Activated CD8-positive, alpha-beta memory T cell treated with anti-CD3 and anti-CD28 coated beads, Interleukin-2, amount 50 U/mL, for 1 hour (primary cell): Measurements from ENCODE around the gene SLC25A39.
A peak's percentile ranks its signal among the peaks of the same experiment; 100 is the strongest.
"Not testable (repeated sequence)": the region's sequence is repeated elsewhere in the genome, so short reads cannot be mapped to it uniquely, and the experiment has no call there.

ENCODE experiments used
- DNase-seq: peaks from one replicate; pipeline ENCODE4 v3.0.0-alpha.2; 2020; ENCODE audit errors: extremely low read depth

SLC25A39 gene, protein sequence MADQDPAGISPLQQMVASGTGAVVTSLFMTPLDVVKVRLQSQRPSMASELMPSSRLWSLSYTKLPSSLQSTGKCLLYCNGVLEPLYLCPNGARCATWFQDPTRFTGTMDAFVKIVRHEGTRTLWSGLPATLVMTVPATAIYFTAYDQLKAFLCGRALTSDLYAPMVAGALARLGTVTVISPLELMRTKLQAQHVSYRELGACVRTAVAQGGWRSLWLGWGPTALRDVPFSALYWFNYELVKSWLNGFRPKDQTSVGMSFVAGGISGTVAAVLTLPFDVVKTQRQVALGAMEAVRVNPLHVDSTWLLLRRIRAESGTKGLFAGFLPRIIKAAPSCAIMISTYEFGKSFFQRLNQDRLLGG

DNA sequence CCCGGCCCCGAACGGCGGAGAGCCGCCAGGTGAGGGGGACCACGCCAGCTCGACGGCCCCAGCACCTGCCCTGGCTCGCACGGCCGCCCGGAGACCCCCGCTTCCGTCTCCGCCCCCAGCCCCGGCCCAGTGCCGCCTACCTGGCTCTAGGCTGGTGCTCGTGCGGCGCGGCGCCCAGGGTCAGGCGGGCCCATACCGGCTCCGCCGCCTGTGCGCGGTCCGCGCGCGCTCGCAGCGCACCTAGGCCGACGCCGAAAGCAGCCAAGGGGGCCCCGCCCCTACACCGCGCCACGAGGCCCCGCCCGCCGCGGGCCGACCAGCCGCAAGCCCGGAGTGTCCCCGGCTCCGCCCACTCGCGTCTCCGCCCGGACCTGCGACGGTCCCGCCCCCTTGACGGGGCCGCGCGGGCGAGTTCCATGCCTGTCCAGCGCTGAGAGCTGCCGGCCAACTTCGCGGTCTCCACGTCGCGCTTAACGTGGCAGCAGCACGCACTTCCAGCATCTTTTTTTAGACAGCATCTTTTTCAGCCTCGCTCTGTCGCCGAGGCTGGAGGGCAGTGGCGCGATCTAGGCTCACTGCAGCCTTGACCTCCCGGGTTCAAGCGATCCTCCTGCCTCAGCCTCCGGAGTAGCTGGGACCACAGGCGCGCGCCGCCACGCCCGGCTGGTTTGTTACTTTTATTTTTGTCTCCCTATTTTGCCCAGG is at the start of gene SLC25A39:
Gene SLC25A39 (minus strand): TSS at position 253 of the 705 bp plus-strand sequence. CDS start 1,261 bp downstream, outside the sequence.
- DNase-seq = peak; percentile 65

DNA sequence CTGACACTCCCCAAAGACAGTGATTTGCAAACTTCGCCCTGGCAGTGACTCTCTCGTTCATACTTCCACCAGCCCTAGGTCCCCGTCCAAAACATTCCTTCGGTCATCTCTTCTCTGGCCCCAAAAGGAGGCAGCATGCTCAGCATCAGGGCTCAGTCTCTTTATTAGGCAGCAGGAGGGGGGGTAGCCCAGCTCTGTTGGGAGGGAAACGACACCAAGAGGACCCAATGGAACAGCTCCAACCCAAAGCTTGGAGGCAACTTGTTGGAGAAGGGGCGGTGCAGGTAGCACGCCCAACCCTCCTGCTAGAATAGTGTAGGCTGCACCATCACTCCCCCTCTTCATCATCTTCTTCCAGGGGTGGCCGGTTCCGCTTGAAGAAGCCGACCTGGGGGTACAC is 47.4 kb upstream of the SLC25A39 start:
- DNase-seq = no peak

DNA sequence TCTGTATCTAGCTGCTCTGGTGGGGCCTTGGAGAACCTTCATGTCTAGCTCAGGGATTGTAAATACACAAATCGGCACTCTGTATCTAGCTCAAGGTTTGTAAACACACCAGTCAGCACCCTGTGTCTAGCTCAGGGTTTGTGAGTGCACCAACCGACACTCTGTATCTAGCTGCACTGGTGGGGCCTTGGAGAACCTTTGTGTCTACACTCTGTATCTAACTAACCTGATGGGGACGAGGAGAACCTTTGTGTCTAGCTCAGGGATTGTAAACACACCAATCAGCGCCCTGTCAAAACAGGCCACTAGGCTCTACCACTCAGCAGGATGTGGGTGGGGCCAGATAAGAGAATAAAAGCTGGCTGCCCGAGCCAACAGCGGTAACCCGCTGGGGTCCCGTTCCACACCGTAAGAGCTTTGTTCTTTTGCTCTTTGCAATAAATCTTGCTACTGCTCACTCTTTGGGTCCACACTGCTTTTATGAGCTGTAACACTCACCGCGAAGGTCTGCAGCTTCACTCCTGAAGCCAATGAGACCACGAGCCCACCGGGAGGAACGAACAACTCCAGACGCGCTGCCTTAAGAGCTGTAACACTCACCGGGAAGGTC is 44.9 kb upstream of the SLC25A39 start:
- DNase-seq = not testable (repeated sequence)

DNA sequence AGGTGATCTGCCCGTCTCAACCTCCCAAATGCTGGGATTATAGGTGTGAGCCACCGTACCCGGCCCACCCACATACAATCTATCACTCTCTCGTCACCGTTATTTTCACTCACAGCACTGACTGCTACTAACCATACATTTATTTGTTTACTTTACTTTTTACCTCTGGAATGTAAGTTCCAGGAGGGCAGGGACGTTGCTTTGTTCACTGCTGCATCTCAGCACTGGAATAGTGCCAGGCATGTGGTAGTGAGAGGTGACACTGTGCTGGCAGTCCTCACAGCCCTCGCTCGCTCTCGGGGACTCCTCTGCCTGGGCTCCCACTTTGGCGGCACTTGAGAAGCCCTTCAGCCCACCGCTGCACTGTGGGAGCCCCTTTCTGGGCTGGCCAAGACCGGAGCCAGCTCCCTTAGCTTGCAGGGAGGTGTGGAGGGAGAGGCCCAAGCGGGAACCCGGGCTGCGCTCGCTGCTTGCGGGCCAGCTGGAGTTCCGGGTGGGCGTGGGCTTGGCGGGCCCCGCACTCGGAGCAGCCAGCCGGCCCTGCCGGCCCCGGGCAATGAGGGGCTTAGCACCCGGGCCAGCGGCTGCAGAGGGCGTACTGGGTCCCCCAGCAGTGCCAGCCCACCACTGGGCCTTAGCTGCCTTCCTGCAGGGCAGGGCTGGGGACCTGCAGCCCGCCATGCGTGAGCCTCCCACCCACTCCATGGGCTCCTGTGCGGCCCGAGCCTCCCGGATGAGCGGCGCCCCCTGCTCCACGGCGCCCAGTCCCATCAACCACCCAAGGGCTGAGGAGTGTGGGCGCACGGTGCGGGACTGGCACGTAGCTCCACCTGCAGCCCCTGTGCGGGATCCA is 44.0 kb upstream of the SLC25A39 start:
- DNase-seq = not testable (repeated sequence)

DNA sequence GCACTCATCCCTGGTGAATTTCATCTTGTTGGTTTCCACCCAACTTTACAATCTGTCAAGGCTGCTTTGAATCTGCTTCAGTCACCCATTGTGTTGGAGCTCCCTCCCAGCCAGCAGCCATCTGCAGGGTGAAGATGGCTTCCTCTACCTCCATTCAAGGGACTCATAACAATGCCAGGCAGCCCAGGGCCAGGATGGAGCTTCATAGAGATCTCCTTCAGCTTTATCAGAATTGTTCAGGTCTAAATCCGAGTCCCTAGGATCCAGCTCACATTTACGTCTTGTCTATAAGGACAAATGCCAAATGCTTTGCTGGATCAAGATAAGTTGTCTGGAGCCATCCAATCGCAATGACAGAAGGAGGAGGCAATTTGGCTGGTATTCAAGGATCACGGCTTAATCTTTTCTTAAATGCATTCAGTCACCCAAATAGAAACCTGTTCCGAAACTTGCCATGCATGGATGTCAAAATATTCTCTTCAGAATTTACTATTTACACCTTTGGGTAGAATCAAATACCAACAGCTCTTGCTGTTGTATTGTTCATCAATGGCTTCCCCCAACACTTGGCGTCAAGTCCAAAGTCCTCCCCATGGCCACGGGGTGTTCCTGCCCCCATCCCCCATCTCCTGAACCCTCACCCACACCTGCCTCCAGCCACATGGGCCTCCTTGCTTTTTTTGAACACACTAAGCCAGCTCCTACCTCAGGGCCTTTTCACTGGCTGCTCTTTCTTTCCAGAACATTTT is 42.8 kb upstream of the SLC25A39 start:
- DNase-seq = no peak

DNA sequence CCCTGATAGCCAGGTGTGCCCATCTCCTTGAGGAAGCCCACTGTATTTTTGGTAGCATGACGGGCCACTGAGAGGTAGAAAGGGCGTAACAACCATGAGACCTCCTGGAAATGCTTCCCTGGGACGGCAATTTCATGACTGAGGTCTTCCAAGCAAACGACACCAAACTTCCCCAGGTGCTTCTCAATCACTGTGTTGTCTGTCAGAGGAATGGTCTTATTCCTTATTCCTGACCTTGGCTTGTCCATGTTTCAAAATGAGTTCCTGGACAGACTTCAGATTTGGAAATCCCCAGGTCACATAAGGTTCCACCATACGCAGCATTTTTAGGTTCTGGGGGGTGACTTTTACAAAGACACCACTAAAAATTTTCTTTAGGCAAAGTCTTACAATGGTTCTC is 40.4 kb upstream of the SLC25A39 start:
- DNase-seq = not testable (repeated sequence)

DNA sequence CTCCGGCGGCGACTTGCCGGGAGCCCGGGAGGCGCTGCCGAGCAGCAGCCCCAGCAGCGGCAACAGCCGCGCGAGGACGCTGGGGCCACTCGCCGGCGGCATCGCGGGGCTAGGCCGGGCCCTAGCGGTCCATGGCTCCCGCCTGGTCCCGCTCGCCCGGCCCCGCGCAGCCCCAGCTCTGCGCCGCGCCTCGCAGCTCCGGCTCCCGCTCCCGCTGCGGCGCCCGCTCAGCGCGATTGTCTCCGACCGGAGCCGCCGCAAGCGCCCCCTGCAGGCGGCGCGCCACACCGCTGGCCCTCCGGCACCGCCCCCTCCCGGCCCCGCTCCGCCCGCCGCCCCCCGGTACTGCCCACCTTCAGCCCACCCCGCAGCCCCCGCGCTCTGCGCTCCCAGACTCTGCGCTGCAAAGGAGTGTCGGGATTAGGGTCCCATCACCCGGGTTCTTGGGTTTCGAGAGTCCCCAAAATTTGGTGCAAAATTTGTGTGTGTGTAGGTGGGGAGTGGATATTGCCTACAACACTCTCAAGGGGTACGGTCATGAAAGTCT is 39.1 kb upstream of the SLC25A39 start, which contains the start of gene FAM171A2:
Gene FAM171A2 (minus strand): TSS at position 241 of the 547 bp plus-strand sequence. CDS start 139 bp downstream, at position 102.
- no peak for DNase-seq

DNA sequence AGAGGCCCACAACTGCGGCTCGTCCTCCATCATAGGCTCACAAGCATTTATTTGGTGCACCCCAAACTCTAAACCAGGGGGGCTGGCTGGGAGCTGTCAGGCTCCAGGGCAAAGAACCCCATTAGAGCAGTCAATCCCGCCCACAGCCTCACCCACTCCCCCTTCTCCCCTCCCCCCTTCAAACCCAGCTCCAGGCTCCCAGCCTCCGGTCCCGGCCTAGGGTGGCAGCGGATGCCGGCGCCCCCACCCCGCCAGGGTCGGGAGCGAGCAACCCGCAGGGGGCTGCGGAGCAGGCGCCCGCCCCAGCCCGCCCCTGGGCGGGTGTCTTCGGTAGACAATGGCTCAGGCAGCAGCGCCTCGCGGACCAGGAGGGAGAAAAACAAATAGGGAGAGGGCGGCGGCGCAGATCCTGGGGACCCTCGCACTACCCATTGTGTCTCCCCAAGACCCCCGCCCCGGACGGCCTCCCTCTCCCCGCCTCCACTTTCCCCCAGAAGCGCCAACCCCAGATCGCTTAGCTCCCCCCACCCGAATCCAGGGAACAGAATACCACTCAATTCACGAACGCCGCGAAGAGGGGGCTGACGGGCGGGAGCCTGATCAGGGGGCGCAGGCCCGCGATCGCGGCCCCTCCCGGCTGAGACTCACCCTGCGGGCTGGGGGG is 38.5 kb upstream of the SLC25A39 start:
- no peak for DNase-seq

DNA sequence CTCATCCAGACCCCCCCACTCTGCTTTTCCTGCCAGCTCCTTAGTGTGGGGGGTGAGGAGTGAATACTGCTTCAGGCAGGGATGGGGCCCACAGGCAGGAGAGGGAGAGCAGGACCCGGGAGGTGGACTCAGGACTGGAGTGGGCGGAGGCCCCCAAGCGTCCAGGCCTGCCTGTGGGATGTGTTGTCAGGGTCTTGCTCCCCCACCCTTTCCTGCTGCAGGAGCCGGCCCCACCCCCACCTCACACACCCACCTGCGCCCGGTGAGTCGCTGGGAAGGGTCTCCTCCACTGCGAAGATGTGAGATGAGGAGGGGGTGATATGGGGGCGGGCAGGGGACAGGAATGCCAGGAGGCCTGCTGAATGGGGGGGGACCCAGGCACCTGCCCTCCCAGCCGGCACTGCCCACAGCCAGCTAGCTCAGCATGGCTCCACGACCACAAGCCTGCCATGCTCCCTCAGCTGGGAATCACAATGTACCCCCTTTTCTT is 37.9 kb upstream of the SLC25A39 start:
- DNase-seq = no peak

DNA sequence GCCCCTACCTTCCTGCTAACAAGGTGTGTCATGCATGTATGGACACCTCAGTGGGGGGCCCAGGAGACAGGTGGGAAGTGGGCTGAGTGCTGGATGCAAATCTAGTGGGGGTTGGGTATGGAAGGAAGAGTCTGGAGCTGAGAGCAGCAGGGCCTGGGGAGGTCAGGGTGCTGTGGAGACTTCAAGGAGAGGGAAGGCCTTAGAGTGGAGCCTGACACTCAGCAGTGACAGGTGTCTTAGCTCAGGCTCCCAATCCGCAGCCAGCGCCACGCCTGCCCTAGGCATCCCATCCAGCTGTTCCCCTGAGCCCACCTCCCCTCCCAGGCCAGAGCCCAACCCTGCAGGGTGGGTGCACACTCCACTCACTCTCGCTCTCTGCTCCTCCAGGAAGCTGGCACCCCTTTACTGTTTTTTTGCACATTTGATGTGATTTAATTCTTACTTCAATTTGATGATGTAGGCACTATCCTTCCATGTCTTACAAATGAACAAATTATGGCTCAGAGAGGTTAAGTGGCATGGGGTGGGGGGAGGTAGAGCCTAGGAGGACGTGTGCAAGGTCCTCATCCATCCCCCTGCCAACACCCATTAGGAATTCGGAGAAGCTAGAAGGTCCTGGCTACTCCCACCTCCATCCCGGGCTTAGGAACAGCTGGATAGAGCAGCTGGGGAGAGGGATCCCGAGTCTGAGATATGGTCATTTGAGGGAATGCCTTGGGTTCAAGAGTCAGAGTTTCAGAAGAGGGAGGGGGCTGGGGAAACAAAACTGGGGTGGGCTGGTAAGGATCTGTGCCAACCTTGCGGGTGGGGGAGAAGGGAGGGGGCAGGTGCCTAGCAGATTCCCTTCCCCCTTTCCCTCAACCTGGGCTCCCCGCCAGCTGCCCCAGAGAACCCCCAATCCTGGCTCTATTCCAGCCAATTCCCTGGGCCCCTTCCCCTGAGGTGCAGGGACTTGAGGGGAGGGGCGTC is 37.0 kb upstream of the SLC25A39 start:
- DNase-seq = no peak

DNA sequence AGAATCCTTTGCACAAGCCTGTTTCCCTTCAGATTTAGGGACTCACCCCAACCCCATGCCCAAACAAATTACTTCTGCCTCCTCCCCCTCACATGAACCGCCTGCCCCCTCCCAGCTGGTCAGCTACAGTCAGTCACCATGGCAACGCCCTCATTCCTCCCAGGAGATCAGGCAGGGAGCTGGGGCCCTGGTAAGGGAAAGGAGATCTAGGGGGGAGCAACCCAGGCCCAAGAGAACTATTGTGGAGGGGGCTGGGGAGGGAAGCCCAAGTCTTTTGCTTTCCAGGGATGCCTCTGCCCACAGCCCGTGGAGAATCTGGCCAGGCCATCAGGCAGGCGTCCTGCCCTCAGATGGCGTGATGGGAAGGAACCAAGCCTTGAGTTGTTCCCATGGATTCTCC is 36.2 kb upstream of the SLC25A39 start:
- no peak for DNase-seq

DNA sequence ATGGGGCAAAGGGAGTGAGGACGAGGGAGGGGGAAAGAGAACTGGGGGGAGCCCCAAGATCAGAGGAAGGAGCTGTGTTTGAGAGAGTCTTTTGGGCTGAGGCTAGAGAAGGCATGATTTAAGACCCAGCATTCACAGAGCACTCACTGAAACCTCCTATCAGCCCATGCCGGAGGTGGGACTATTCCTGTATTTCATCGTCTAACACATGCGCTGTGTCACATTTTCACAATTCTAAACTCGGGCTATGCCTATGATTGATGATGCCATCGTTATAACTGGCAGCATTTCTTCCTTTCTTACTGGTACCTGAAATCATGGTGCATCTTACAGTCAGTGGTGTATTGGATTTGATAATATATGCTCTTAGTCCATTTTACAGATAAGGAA is 35.5 kb upstream of the SLC25A39 start:
- no peak for DNase-seq

DNA sequence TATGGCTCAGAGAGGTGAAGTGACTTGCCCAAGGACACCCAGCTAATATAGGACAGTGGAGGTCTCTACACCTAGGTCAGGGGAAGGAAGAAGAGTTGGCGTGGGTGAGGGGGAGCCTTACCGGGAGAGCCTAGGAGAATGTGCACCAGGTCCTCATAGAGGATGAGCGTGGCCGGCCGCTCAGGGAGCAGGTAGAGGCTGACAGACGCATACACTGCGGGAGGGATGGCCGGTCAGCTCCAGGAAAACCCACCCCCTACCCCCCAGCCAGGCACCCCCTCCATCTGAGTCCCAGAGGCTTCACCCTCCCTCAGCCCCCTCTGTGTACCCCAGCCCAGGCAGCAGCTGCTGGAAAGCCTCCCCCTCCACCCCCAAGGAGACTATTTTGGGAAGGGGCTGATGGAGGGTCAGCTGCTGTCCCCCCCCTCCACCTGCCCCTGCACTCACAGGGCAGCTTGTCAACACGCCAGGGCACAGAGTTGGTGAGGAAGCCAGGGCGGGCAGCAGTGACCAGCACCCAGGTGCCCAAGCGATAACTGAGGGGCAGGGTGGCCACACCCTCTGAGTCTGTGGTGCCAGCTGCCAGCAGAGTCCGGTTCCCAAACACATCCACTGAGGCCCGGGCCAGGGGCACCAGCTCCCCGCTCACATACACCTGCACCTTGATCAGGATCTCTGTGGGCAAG is 35.0 kb upstream of the SLC25A39 start:
- DNase-seq = no peak

DNA sequence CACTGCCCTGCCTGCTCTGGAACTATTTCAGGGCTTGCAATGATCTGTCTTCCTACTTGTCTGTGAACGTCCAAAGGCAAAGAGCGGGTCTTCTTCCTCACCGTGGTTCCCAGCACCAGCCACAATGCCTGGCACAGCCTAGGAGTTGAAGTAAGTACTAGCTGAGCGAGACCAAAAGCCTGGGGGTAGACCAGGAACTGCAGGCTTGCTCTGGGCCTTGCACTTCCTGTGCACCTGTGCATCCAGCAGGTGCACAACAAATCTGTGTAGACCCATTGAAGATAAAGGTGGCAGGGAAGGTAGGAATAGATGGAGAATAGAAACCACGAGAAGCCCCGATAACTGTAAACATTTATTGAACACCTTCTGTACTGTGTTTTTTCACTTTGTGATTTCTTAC is 34.4 kb upstream of the SLC25A39 start:
- no peak for DNase-seq

DNA sequence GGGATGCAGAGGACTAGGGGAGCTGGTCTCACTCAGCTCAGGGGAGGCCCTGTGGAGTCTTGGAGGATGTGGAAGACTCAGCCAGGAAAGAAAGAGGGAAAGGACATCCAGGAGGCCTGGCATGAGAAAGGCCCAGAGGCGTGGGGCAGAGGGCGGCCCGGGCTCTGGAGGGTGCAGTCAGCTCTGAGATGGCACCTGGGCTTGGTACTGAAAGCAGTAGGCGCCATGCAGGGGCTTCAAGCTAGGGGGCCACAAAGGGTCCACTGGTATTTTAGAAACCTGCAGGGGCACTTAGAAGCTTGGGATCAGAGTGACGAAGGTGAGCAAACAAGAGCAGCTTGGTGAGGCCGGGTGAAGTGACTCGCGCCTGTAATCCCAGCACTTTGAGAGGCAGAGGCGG is 33.4 kb upstream of the SLC25A39 start:
- DNase-seq = no peak

DNA sequence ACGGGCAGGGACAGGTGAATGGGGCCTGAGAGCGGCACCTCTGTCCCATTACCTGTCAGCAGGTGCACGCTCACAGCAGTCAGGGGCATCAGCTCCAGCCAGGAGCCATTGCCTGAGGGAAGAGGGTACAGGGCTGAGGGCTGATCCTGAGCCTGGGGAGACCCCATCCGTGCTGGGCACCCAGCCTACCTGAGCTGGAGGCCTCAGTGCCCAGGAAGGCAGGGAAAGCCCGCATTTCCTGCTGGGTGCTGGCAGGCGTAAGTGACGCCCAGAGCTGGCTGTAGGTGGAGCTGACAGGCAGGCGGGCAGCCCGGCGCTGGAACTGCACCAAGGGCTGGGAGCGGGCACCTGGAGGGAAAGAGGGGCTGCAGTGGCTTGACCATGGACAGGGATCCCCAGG is 31.6 kb upstream of the SLC25A39 start:
- DNase-seq = no peak

DNA sequence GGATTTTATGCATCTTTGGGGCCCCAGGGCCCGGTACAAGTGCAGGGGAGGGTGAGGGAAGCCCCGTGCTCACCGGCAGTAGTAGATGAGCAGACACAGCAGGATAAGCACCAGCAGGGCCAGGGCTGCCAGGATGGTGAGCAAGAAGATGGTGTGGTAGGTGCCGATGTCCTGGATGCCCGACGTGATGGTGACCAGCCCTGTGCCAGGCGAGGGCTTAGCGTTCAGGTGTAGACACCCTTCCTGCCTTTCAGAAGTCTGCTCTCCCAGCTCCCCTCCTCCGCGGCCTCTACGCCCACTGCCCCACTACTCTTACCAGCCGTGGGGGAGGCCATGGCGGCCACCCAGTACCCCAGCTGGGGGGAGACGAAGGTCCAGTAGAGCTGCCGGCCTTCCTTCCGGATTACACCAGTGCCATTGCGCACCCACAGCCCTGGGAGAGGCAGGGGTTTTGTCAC is 31.0 kb upstream of the SLC25A39 start:
- no peak for DNase-seq
